ENCODE data around the gene ABLIM1. TPM values are rescaled to one million over a fixed set of nuclear protein-coding genes. Genes with fewer than 3 reads are reported as not detected.

ABLIM1 gene
- total RNA-seq, 2 donors from 2014 or later, result 359 to 404 TPM

DNA sequence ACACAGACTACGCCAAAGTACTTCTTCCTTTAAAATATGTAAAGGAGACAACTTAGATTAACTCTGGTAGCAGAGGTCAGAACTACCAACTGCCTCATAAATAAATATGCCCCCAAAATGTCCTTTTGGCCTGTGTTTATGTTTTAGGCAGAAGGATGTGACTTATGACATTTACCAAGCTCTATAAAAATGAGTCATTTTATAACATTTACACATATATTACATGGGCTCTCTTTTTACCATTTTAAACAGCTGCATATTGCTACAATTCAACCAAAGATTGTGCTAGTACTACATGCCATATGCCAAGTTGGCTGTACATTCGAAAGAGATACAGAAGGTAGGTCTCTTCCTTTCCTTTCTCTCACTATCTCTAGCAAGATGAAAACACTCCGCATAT, 12.4 kb downstream of the ABLIM1 start:
- TF ChIP-seq, protein P1, sequence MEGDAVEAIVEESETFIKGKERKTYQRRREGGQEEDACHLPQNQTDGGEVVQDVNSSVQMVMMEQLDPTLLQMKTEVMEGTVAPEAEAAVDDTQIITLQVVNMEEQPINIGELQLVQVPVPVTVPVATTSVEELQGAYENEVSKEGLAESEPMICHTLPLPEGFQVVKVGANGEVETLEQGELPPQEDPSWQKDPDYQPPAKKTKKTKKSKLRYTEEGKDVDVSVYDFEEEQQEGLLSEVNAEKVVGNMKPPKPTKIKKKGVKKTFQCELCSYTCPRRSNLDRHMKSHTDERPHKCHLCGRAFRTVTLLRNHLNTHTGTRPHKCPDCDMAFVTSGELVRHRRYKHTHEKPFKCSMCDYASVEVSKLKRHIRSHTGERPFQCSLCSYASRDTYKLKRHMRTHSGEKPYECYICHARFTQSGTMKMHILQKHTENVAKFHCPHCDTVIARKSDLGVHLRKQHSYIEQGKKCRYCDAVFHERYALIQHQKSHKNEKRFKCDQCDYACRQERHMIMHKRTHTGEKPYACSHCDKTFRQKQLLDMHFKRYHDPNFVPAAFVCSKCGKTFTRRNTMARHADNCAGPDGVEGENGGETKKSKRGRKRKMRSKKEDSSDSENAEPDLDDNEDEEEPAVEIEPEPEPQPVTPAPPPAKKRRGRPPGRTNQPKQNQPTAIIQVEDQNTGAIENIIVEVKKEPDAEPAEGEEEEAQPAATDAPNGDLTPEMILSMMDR (IDR thresholded peaks at IDR 0.05), result no peak
- no peaks in the 10 kb centered on the region for H3K36me3 ChIP-seq
- H3K4me3 ChIP-seq, result no peak overlapping the region
- no peak for DNase-seq (ENCODE audit: low spot score)
- peaks cover 0 to 53% of the 10 kb centered on the region in 2 donors for H3K4me1 ChIP-seq
- H3K9me3 ChIP-seq, result no peaks in the 10 kb centered on the region
- H3K27me3 ChIP-seq, result no peaks in the 10 kb centered on the region
- H3K27ac ChIP-seq, result peak overlapping the region in 1 of 2 donors; percentile 7

DNA sequence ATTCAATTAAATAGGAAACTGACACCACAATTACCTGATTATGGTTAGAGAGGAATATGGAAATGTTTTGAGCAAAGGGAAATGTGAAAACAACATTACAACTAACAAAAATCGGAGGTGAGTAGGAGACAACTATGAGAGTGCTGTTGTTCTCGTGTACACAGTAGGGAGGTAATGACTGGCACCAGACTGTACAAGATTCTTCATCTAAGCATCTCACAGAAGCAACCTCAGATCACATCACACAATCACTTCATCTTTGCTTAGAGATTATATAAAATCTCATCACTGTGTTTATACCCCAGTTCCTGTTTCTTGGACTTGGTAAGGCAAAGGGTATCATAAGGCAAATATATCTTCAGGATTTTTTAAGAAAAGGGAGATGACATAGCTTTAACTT, 14.9 kb downstream of the ABLIM1 start:
- H3K36me3 ChIP-seq, result no peaks in the 10 kb centered on the region
- DNase-seq (ENCODE audit: low spot score), result no peak
- TF ChIP-seq, protein P1 (IDR thresholded peaks at IDR 0.05), result no peak
- no peaks in the 10 kb centered on the region for H3K9me3 ChIP-seq
- H3K27me3 ChIP-seq, result no peaks in the 10 kb centered on the region
- H3K27ac ChIP-seq, result peak overlapping the region in 1 of 2 donors; percentile 35
- H3K4me3 ChIP-seq, result no peak overlapping the region
- peaks cover 0 to 44% of the 10 kb centered on the region in 2 donors for H3K4me1 ChIP-seq

DNA sequence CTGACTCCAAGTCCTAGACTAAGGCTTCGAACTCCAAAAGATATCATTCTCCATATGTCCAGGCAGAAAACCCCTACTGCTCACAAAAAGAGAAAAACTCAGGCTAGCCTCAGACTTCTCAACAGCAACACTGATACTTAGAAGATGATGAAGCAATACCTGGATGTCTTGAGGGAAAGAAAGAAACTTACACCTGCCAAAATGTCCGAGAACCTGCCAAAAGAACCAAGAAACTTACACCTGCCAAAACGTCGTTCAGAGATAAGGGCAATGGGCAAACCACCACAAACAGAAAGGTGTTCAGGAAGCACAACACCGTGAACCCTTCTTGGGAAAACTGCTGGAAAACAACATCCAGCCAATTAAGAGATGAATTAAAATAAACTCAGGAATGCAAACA, 15.3 kb downstream of the ABLIM1 start:
- TF ChIP-seq, protein P1 (IDR thresholded peaks at IDR 0.05), result no peak
- H3K27ac ChIP-seq, result peak overlapping the region in 1 of 2 donors; percentile 35
- H3K4me3 ChIP-seq, result no peak overlapping the region
- H3K36me3 ChIP-seq, result no peaks in the 10 kb centered on the region
- no peak for DNase-seq (ENCODE audit: low spot score)
- H3K4me1 ChIP-seq, result peaks cover 0 to 44% of the 10 kb centered on the region in 2 donors
- H3K9me3 ChIP-seq, result no peaks in the 10 kb centered on the region
- no peaks in the 10 kb centered on the region for H3K27me3 ChIP-seq

DNA sequence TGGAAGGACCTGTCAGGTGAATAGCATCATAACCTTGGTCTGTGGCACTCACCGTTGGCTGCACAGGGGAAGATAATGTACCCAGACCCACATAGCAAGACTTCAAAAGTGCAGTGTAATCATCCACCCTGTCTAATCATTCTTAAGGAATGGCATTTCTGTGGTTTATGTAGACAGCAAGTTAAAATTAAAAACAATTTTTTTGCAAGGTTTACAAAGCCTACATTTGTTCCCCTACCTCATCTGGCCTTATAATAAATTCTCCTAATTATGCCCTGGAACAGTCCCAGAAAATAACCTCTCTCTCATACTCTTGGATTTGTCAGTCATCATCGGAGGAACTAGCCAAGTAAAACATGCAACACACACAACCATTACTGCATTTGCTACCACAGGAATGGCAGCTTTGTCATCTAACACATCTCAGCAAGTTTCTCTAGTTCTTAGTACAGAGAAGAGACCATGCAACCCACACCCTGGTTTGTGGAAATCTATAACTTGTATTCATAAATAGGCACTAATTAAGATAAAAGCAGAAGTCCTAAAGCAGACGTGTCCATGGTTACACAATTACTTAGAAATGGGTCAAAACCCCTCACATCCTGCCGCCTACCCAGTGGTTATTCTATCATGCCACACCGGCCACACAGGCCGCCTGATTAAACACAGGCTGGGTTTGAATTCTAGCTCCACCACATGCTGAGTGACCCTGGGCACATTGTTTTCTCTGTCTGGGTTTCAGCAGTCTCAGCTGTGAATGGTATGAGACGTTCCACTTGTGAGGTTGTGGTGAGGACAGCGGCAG, 19.1 kb downstream of the ABLIM1 start:
- TF ChIP-seq, protein P1 (IDR thresholded peaks at IDR 0.05), result no peak
- Histone ChIP-seq H3K4me3 (no peak overlapping the region), H3K27ac (peak overlapping the region; percentile 54 to 69), H3K36me3 (no peaks in the 10 kb centered on the region), H3K4me1 (peaks cover 0 to 50% of the 10 kb centered on the region in 2 donors), H3K27me3 (no peaks in the 10 kb centered on the region), H3K9me3 (no peaks in the 10 kb centered on the region)
- DNase-seq (ENCODE audit: low spot score), result no peak

DNA sequence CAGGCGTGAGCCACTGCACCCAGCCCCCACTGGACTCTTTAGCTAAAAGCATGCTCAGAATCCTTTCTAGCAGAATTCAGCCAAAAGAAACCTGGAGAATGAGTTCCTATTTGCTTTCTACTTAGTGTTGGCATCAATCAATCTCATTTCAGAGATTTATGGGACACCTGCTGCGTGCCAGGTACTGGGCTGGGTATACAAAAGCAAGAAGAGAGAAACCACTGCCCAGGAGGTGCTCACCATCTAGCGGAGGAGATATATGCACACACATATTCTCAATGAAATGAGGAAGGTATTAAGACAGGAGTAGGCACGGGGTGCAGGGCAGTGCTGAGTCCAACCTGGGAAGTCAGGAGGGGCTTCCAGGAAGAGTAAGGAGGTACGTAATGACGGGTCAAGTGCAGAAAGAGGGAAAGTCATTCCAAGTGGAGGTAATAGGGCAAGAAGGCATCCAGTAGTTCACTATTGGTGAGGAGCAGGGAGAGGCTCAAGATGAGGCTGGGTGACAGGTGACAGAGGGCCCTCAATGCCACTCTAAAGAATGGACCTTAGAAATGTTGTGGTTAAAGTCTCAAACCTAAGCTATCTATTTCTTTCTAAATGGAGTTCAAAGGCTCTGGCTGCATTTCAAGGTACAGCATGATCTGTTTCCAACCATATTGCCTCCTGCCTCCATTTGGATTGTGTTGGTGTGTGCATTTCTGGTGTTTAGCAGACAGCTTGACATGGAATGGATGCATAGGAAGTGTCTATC, 22.1 kb downstream of the ABLIM1 start:
- no peak for DNase-seq (ENCODE audit: low spot score)
- H3K36me3 ChIP-seq, result no peaks in the 10 kb centered on the region
- H3K9me3 ChIP-seq, result no peaks in the 10 kb centered on the region
- TF ChIP-seq, protein P1 (IDR thresholded peaks at IDR 0.05), result no peak
- H3K4me3 ChIP-seq, result no peak overlapping the region
- peaks cover 0 to 80% of the 10 kb centered on the region in 2 donors for H3K4me1 ChIP-seq
- H3K27me3 ChIP-seq, result no peaks in the 10 kb centered on the region
- H3K27ac ChIP-seq, result peak overlapping the region; percentile 81 to 90
